NCI-H1105 (cell line): Measurements from ENCODE around the gene GPR108.

Source experiments
- DNase-seq: peaks from one replicate; lab custom pipeline; 2025; lab: John Stamatoyannopoulos, UW

GPR108 gene

GRCh38 chr19:6737873-6738786, 750 bp upstream of the GPR108 start:
- DNase-seq = no peak

- no peak for DNase-seq
Measured at GRCh38 chr19:6736917-6737283, 480 bp downstream of the GPR108 start.

GRCh38 chr19:6736169-6736916, 1.0 kb downstream of the GPR108 start:
- DNase-seq = no peak

- DNase-seq = no peak
Measured at GRCh38 chr19:6735181-6735911, 2.0 kb downstream of the GPR108 start.

- DNase-seq = no peak
Measured at GRCh38 chr19:6734096-6734696, 3.2 kb downstream of the GPR108 start.

- DNase-seq = no peak
Measured at GRCh38 chr19:6733338-6734095, 3.9 kb downstream of the GPR108 start.

GRCh38 chr19:6732803-6733337, 4.5 kb downstream of the GPR108 start:
- no peak for DNase-seq

- DNase-seq = no peak
Measured at GRCh38 chr19:6731822-6732221, 5.6 kb downstream of the GPR108 start.

GRCh38 chr19:6730941-6731670, 6.3 kb downstream of the GPR108 start:
- DNase-seq = no peak

GRCh38 chr19:6730153-6730804, 7.1 kb downstream of the GPR108 start:
- DNase-seq = no peak

GRCh38 chr19:6729573-6730152, 7.7 kb downstream of the GPR108 start:
- DNase-seq = no peak

GRCh38 chr19:6728346-6728745, 9.0 kb downstream of the GPR108 start:
- DNase-seq = no peak

GRCh38 chr19:6725513-6726231, 11.7 kb downstream of the GPR108 start:
- no peak for DNase-seq

GRCh38 chr19:6724631-6725492, 12.5 kb downstream of the GPR108 start:
- DNase-seq = no peak

GRCh38 chr19:6723738-6724137, 13.6 kb downstream of the GPR108 start:
- DNase-seq = no peak

- no peak for DNase-seq
Measured at GRCh38 chr19:6723108-6723618, 14.2 kb downstream of the GPR108 start.

- DNase-seq = no peak
Measured at GRCh38 chr19:6721773-6722172, 15.6 kb downstream of the GPR108 start.

- DNase-seq = no peak
Measured at GRCh38 chr19:6721138-6721474, 16.3 kb downstream of the GPR108 start.
